Right lobe of liver (tissue), 4 donors: ENCODE data around the gene FUOM.

Experiments
- POLR2A ChIP-seq: fragments of 450-650 bp; IDR thresholded peaks from one replicate; pipeline ENCODE4 v1.6.1; 2017; ENCODE audit warnings: antibody characterized with exemption, mild to moderate bottlenecking
- TF ChIP-seq, protein P1 (sequence below), 4 donors: fragments of 200-600 bp in 3 of 4; fragments of 450-650 bp in 1 of 4; IDR thresholded peaks; one replicate each; pipeline versions ENCODE4 v1.5.1 to v1.8.0; 2016 to 2022; ENCODE audit warnings: antibody characterized with exemption in 4 of 4, mild to moderate bottlenecking in 2 of 4
- donor health status: DM: no; HTN: no; CAD: no.
- donor health status: DM: no; HTN: no; CAD: no.
- donor health status: DM: no; HTN: yes; CAD: no.

DNA sequence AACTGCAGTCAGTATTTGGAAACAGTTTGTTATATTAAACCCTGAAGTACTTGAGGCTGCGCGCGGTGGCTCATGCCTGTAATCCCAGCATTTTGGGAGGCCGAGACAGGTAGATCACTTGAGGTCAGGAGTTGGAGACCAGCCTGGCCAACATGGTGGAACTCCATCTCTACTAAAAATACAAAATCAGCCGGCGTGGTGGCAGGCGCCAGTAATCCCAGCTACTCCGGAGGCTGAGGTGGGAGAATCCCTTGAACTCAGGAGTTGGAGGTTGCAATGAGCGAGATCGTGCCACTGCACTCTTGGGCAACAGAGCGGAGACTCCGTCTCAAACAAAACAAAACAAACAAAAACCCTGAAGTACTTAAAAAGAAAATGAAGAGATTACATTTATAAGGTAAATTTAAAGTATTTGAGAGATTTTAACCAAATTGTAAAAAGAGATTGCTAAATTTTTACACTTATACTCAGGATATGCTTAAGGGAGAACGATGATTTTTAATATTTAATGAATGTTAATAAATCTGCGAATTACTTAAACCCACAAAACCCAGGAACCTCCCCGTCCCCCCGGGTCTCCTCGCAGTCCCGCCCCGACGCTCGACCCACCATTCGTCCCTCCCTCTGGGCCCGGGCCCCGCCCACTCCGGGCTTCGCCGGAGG, 35.7 kb upstream of the FUOM start:
- TF ChIP-seq, protein P1, sequence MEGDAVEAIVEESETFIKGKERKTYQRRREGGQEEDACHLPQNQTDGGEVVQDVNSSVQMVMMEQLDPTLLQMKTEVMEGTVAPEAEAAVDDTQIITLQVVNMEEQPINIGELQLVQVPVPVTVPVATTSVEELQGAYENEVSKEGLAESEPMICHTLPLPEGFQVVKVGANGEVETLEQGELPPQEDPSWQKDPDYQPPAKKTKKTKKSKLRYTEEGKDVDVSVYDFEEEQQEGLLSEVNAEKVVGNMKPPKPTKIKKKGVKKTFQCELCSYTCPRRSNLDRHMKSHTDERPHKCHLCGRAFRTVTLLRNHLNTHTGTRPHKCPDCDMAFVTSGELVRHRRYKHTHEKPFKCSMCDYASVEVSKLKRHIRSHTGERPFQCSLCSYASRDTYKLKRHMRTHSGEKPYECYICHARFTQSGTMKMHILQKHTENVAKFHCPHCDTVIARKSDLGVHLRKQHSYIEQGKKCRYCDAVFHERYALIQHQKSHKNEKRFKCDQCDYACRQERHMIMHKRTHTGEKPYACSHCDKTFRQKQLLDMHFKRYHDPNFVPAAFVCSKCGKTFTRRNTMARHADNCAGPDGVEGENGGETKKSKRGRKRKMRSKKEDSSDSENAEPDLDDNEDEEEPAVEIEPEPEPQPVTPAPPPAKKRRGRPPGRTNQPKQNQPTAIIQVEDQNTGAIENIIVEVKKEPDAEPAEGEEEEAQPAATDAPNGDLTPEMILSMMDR (IDR thresholded peaks at IDR 0.05) = no peak
- no peak for TF ChIP-seq POLR2A
